GM19455 (cell line): ENCODE measurements around the gene MITF.

Experiments used
- ATAC-seq: cut with Tn5 transposase; IDR thresholded peaks from one replicate; pipeline ENCODE4 v1.9.1; 2021; ENCODE audit not compliant: unreplicated experiment

MITF gene

DNA sequence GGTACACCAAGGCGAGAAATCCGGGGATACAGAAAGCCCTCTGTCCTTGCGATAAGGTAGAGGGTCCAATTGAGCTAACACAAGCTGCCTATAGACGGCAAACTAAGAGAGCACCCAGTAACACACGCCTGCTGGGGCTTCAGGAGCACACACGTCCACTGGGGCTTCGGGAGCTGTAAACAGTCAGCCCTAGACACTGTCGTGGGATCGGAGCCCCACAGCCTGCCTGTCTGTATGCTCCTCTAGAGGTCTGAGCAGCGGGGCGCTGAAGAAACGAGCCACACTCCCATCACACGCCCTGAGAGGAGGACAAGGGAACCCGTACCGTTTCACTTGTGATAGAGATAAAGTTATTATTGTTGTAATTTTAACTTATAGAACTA is 260.8 kb downstream of the MITF start:
- no peak for ATAC-seq

DNA sequence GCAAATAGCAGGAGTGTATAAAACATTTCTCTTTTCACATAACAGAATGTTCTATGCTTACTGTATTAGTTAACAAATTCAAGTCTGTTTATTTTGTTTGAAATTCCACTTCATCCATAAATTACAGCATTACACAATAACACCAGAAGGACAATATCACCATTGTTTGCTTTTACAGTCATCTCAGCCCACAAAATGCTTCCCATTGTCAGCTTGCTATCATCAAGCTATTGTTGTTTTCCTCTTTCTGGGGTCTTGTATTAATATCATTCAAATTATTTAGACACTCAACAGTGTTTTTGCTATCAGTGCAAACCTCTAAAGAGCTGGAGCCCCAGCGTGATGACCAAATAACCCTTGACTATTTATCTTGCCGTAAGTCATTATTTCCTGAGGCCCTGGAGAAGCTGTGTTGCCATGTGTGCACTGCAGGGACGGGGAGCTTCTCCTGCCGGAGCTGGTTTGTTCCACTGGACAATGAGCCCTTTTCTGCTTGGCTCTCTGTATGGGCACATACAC is 261.4 kb downstream of the MITF start:
- no peak for ATAC-seq

DNA sequence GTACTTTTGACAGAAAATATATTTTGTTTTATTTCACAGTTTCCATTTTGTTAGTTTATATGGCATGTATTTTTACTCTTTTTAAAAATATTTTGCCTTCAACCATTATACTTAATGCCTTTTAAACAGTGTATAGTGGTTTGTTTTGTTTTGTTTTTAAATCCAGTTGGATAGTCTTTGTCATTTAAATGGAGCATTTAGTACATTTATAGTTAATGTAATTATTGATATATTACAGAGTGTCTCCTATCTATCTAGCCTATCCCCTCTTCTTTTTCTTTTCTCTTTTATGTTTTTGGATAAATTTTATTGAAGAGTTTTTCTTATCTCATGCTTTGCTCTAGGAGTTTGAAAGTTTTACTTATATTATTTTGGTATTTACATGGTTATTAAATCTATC is 263.9 kb downstream of the MITF start:
- no peak for ATAC-seq

DNA sequence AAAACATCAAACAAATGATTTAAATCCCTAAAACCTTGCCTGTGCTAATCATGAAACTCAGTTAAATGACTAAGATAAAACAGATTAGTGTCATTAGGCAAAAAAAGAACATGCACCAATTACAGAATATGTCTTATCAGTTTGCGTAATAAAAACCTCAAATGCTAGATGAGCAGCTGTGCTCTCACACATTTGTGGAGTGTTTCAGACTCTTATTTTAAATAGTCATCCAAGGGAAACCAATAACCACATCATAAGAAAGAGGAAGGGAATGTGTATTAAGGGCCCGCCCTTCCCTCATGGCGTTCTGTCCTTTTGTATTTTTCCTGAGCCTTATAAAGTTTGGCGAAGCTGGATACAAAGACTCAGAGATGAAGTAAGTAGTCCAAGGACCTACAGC is 266.8 kb downstream of the MITF start:
- ATAC-seq, result no peak

DNA sequence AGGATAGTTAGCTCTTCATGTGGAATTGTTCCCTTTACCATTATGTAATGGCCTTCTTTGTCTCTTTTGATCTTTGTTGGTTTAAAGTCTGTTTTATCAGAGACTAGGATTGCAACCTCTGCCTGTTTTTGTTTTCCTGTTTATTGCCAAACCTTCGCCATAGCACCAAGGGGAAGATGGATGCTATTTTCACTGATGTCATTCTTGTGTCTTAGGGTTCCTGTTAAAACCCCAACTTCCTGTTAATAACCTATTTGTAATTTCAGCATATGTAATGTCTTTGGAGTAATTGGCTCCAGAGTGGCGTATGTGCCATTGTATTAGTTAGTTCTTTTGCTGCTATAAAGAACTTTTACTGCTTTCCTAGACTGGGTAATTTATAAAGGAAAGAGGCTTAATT is 271.1 kb downstream of the MITF start:
- ATAC-seq, result no peak

DNA sequence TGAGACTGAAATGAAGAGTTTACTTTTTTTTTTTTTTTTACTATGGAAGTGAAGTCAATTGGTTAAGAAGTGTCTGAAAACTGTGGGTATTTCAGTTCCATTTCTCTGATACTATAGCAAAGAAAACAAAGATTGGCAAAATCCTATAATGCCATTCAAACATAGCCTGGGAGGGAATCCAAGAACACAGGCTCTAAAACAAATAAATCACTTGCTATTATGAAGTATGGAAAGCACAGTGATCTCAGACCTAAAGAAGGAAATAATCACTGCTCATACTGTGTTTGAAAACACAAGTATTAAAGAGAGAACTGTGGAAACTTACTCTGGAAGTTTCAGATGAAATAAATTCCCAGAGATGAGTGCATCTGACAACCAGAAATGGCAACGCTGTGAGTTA is 272.3 kb downstream of the MITF start:
- ATAC-seq, result no peak
